ENCODE data around the gene TEPSIN.

- TF ChIP-seq, protein P1, sequence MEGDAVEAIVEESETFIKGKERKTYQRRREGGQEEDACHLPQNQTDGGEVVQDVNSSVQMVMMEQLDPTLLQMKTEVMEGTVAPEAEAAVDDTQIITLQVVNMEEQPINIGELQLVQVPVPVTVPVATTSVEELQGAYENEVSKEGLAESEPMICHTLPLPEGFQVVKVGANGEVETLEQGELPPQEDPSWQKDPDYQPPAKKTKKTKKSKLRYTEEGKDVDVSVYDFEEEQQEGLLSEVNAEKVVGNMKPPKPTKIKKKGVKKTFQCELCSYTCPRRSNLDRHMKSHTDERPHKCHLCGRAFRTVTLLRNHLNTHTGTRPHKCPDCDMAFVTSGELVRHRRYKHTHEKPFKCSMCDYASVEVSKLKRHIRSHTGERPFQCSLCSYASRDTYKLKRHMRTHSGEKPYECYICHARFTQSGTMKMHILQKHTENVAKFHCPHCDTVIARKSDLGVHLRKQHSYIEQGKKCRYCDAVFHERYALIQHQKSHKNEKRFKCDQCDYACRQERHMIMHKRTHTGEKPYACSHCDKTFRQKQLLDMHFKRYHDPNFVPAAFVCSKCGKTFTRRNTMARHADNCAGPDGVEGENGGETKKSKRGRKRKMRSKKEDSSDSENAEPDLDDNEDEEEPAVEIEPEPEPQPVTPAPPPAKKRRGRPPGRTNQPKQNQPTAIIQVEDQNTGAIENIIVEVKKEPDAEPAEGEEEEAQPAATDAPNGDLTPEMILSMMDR (IDR thresholded peaks at IDR 0.05; ENCODE audit: insufficient read depth, low read length, poor library complexity, severe bottlenecking): no peak
- no peak for TF ChIP-seq EZH2phosphoT487 (conservative IDR thresholded peaks at IDR 0.05; ENCODE audit: low read length)
Measured at GRCh38 chr17:81254955-81255717, 16.3 kb upstream of the TEPSIN start.
